ENCODE results near the gene MT1B. TPM values are rescaled to one million over a fixed set of nuclear protein-coding genes. Genes with fewer than 3 reads are reported as not detected.

MT1B gene
- polyA plus RNA-seq, 1 donor from 2014 or later, result not detected

DNA sequence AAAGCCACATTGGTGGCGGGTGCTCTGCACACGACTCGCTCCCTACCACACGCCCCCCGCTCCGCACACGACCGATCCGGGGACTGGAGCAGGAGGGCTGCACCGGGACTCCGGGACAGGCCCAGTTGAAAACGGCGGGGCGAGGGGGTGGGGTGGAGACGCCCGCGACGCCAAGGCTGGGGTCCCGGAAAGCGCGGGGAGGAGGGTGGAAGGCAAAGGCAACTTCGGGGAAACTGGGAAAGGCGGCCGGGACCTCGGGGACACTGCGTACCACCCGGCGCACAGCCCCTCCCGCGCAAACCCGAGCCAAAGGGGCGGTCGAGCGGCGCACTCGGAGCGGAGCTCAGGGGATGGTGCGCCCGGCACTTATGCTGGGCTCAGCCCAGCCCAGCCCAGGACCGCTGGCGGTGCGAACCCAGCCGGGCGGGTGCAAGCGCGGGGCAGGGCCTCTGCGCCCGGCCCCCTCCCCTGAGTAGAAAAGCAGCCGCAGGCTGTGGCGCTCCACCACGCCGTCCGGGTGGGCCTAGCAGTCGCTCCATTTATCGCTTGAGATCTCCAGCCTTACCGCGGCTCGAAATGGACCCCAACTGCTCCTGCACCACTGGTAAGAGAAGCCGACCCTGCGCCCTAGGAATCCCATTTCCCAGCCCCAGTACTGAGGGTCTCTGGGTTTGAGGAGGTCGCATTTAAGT is 19.4 kb upstream of the MT1B start, which contains the start of gene MT1M:
Gene MT1M, plus strand, starts transcription at position 504 of the 692 bp plus-strand sequence. Its CDS starts 73 bp downstream, at position 577.
- no peaks in the 10 kb centered on the region for H3K36me3 ChIP-seq (ENCODE audit: insufficient read depth, low read length)
- peak; percentile 68 for TF ChIP-seq EZH2 (IDR thresholded peaks at IDR 0.05; ENCODE audit: borderline replicate concordance, insufficient read depth, low read length, poor library complexity, severe bottlenecking)
- TF ChIP-seq TAF1 (IDR thresholded peaks at IDR 0.05; ENCODE audit: low read depth), result no peak
- no peaks in the 10 kb centered on the region for H3F3A ChIP-seq (ENCODE audit: insufficient read depth, low read length, poor library complexity, severe bottlenecking)
- peak within 1 kb of the TSS; percentile 59 for H3K4me3 ChIP-seq (ENCODE audit: low read length)
- H3K27me3 ChIP-seq (ENCODE audit: insufficient read depth, low read depth, low read length), result peaks cover 96% of the 10 kb centered on the region
- no peak within 1 kb of the TSS for H3K9ac ChIP-seq (ENCODE audit: low read length)
- no peaks in the 10 kb centered on the region for H3K9me2 ChIP-seq (ENCODE audit: insufficient read depth, low read length)
- no peaks in the 10 kb centered on the region for H4K20me1 ChIP-seq (ENCODE audit: insufficient read depth)
- no peaks in the 10 kb centered on the region for H3K79me2 ChIP-seq (replicated peaks; ENCODE audit: insufficient read depth, low read length)
- no peak within 1 kb of the TSS for H3K27ac ChIP-seq (ENCODE audit: low read length)
- H3K4me2 ChIP-seq (ENCODE audit: low read length), result no peak within 1 kb of the TSS
- H3K9me3 ChIP-seq (ENCODE audit: low read length), result no peaks in the 10 kb centered on the region
- no peak within 1 kb of the TSS for H2AFZ ChIP-seq (ENCODE audit: low read depth, low read length)

DNA sequence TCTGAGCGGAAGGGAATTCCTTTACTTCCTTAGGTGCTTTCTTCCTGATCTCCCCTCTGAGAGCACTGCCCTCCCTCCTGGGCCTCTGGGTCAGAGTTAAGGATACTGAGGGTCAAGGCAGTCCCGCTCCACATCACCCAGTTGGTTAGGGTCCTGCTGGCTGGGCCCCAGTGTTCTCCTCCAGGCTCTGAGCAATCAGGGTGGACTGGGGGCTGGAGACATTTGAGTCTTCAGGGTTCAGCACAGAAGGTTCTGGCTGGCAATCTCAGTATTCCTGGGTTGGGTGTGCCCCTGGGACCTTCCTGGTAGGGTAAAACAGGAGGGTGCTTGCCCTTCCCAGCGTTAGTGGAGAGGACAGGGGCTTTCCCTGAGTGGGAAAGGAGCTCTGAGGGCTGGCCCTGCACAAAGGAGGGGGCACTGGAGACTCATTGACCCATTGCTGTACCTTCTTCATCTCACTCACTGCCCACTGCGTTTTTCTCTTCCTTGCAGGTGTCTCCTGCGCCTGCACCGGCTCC is 18.8 kb upstream of the MT1B start:
- H3K27me3 ChIP-seq (ENCODE audit: insufficient read depth, low read depth, low read length), result peaks cover 99% of the 10 kb centered on the region

DNA sequence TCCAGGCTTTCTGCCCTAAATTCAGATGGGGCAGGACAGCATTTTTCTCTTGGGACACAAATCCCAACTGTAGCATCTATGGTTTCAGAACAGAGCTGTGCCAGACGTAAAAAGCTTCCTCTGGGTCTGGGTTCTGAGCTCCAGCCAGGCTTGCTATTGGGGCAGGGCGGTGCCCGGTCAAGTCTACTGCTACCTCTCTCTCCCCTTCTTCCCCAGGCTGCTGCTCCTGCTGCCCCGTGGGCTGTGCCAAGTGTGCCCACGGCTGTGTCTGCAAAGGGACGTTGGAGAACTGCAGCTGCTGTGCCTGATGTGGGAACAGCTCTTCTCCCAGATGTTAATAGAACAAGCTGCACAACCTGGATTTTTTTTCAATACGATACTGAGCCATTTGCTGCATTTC is 18.2 kb upstream of the MT1B start:
- Histone ChIP-seq H3K36me3 (ENCODE audit: insufficient read depth, low read length) (no peaks in the 10 kb centered on the region), H3K4me2 (ENCODE audit: low read length) (no peak overlapping the region), H4K20me1 (ENCODE audit: insufficient read depth) (no peaks in the 10 kb centered on the region), H3K79me2 (replicated peaks; ENCODE audit: insufficient read depth, low read length) (no peaks in the 10 kb centered on the region), H3K27ac (ENCODE audit: low read length) (no peak overlapping the region), H3K4me3 (ENCODE audit: low read length) (no peak overlapping the region), H3K9me2 (ENCODE audit: insufficient read depth, low read length) (no peaks in the 10 kb centered on the region), H2AFZ (ENCODE audit: low read depth, low read length) (no peak overlapping the region), H3K9me3 (ENCODE audit: low read length) (no peaks in the 10 kb centered on the region), H3K27me3 (ENCODE audit: insufficient read depth, low read depth, low read length) (peaks cover 100% of the 10 kb centered on the region), H3F3A (ENCODE audit: insufficient read depth, low read length, poor library complexity, severe bottlenecking) (no peaks in the 10 kb centered on the region), H3K9ac (ENCODE audit: low read length) (no peak overlapping the region)
- TF ChIP-seq, protein P1, sequence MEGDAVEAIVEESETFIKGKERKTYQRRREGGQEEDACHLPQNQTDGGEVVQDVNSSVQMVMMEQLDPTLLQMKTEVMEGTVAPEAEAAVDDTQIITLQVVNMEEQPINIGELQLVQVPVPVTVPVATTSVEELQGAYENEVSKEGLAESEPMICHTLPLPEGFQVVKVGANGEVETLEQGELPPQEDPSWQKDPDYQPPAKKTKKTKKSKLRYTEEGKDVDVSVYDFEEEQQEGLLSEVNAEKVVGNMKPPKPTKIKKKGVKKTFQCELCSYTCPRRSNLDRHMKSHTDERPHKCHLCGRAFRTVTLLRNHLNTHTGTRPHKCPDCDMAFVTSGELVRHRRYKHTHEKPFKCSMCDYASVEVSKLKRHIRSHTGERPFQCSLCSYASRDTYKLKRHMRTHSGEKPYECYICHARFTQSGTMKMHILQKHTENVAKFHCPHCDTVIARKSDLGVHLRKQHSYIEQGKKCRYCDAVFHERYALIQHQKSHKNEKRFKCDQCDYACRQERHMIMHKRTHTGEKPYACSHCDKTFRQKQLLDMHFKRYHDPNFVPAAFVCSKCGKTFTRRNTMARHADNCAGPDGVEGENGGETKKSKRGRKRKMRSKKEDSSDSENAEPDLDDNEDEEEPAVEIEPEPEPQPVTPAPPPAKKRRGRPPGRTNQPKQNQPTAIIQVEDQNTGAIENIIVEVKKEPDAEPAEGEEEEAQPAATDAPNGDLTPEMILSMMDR (IDR thresholded peaks at IDR 0.05; ENCODE audit: poor library complexity, severe bottlenecking), result no peak
- TF ChIP-seq EP300 (conservative IDR thresholded peaks at IDR 0.05; ENCODE audit: poor library complexity, severe bottlenecking), result no peak
- TF ChIP-seq, protein P2, sequence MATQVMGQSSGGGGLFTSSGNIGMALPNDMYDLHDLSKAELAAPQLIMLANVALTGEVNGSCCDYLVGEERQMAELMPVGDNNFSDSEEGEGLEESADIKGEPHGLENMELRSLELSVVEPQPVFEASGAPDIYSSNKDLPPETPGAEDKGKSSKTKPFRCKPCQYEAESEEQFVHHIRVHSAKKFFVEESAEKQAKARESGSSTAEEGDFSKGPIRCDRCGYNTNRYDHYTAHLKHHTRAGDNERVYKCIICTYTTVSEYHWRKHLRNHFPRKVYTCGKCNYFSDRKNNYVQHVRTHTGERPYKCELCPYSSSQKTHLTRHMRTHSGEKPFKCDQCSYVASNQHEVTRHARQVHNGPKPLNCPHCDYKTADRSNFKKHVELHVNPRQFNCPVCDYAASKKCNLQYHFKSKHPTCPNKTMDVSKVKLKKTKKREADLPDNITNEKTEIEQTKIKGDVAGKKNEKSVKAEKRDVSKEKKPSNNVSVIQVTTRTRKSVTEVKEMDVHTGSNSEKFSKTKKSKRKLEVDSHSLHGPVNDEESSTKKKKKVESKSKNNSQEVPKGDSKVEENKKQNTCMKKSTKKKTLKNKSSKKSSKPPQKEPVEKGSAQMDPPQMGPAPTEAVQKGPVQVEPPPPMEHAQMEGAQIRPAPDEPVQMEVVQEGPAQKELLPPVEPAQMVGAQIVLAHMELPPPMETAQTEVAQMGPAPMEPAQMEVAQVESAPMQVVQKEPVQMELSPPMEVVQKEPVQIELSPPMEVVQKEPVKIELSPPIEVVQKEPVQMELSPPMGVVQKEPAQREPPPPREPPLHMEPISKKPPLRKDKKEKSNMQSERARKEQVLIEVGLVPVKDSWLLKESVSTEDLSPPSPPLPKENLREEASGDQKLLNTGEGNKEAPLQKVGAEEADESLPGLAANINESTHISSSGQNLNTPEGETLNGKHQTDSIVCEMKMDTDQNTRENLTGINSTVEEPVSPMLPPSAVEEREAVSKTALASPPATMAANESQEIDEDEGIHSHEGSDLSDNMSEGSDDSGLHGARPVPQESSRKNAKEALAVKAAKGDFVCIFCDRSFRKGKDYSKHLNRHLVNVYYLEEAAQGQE (IDR thresholded peaks at IDR 0.05; ENCODE audit: borderline replicate concordance), result no peak
- no peak for TF ChIP-seq TAF1 (IDR thresholded peaks at IDR 0.05; ENCODE audit: low read depth)
- no peak for TF ChIP-seq EZH2 (IDR thresholded peaks at IDR 0.05; ENCODE audit: borderline replicate concordance, insufficient read depth, low read length, poor library complexity, severe bottlenecking)
- no peak for TF ChIP-seq POLR2AphosphoS5 (IDR thresholded peaks at IDR 0.05)
- TF ChIP-seq MXI1 (conservative IDR thresholded peaks at IDR 0.05; ENCODE audit: poor library complexity, severe bottlenecking), result no peak
- TF ChIP-seq SMC3 (conservative IDR thresholded peaks at IDR 0.05; ENCODE audit: poor library complexity), result no peak
- no peak for TF ChIP-seq RAD21 (conservative IDR thresholded peaks at IDR 0.05)

More for the DNA sequence above, 18.8 kb upstream of the MT1B start:
- Histone ChIP-seq H2AFZ (ENCODE audit: low read depth, low read length) (no peak overlapping the region), H3K27ac (ENCODE audit: low read length) (no peak overlapping the region), H3F3A (ENCODE audit: insufficient read depth, low read length, poor library complexity, severe bottlenecking) (no peaks in the 10 kb centered on the region), H3K9ac (ENCODE audit: low read length) (no peak overlapping the region), H3K4me2 (ENCODE audit: low read length) (no peak overlapping the region), H3K9me2 (ENCODE audit: insufficient read depth, low read length) (no peaks in the 10 kb centered on the region), H3K79me2 (replicated peaks; ENCODE audit: insufficient read depth, low read length) (no peaks in the 10 kb centered on the region), H3K36me3 (ENCODE audit: insufficient read depth, low read length) (no peaks in the 10 kb centered on the region), H3K9me3 (ENCODE audit: low read length) (no peaks in the 10 kb centered on the region), H3K4me3 (ENCODE audit: low read length) (peak overlapping the region; percentile 59), H4K20me1 (ENCODE audit: insufficient read depth) (no peaks in the 10 kb centered on the region)
- no peak for TF ChIP-seq POLR2AphosphoS5 (IDR thresholded peaks at IDR 0.05)
